ENCODE results near the gene ATP5F1E.

Gene ATP5F1E

GRCh38 chr20:59075934-59076508 lies 43.9 kb upstream of the ATP5F1E start:
- Histone ChIP-seq H4K91ac (ENCODE audit: low read depth, low read length) (no peak overlapping the region), H4K8ac (ENCODE audit: low read depth, low read length) (no peak overlapping the region), H3K23ac (ENCODE audit: low read length) (no peak overlapping the region), H2AK5ac (ENCODE audit: low read length) (no peak overlapping the region), H2BK5ac (ENCODE audit: low read depth, low read length, poor library complexity) (no peak overlapping the region), H3K79me2 (ENCODE audit: control insufficient read depth, insufficient read depth, low read length, poor library complexity) (no peaks in the 10 kb centered on the region), H2BK120ac (ENCODE audit: insufficient read depth, low read length, poor library complexity) (no peak overlapping the region), H2BK12ac (ENCODE audit: low read length) (no peak overlapping the region), H3K4me2 (ENCODE audit: low read length) (no peak overlapping the region), H3K4me1 (ENCODE audit: control insufficient read depth in 1 of 2, insufficient read depth in 2 of 2, low read length in 2 of 2) (no peaks in the 10 kb centered on the region), H3K9ac (ENCODE audit: low read length) (no peak overlapping the region), H3K79me1 (ENCODE audit: low read length) (no peaks in the 10 kb centered on the region), H3K4ac (ENCODE audit: low read depth, low read length) (no peak overlapping the region), H3K4me3 (ENCODE audit: low read depth, low read length) (no peak overlapping the region), H2AFZ (ENCODE audit: insufficient read depth, low read length, poor library complexity) (no peak overlapping the region), H3K36me3 (ENCODE audit: control insufficient read depth in 1 of 2, insufficient read depth in 2 of 2, low read length in 2 of 2) (no peaks in the 10 kb centered on the region), H4K12ac (ENCODE audit: low read depth, low read length) (no peak overlapping the region), H3K9me3 (ENCODE audit: insufficient read depth, low read depth, low read length) (no peaks in the 10 kb centered on the region), H3K27ac (ENCODE audit: low read depth, low read length) (no peak overlapping the region), H3K14ac (ENCODE audit: low read length) (no peak overlapping the region), H3K18ac (ENCODE audit: low read length) (no peak overlapping the region), H3K27me3 (ENCODE audit: insufficient read depth, low read length) (no peaks in the 10 kb centered on the region)
- DNase-seq = no peak
- no CpG with 5 or more reads among the region's 4 CpGs for WGBS (ENCODE audit: extremely low coverage, insufficient coverage, insufficient read length)

- no CpG with 5 or more reads among the region's 3 CpGs for WGBS (ENCODE audit: extremely low coverage, insufficient coverage, insufficient read length)
- Histone ChIP-seq H3K27me3 (ENCODE audit: insufficient read depth, low read length) (no peaks in the 10 kb centered on the region), H3K4me3 (ENCODE audit: low read depth, low read length) (no peak overlapping the region), H4K12ac (ENCODE audit: low read depth, low read length) (no peak overlapping the region), H4K8ac (ENCODE audit: low read depth, low read length) (no peak overlapping the region), H2BK120ac (ENCODE audit: insufficient read depth, low read length, poor library complexity) (no peak overlapping the region), H2BK5ac (ENCODE audit: low read depth, low read length, poor library complexity) (no peak overlapping the region), H3K79me1 (ENCODE audit: low read length) (no peaks in the 10 kb centered on the region), H3K23ac (ENCODE audit: low read length) (no peak overlapping the region), H3K18ac (ENCODE audit: low read length) (no peak overlapping the region), H3K27ac (ENCODE audit: low read depth, low read length) (no peak overlapping the region), H3K4me1 (ENCODE audit: control insufficient read depth in 1 of 2, insufficient read depth in 2 of 2, low read length in 2 of 2) (no peaks in the 10 kb centered on the region), H3K14ac (ENCODE audit: low read length) (no peak overlapping the region), H3K9me3 (ENCODE audit: insufficient read depth, low read depth, low read length) (no peaks in the 10 kb centered on the region), H4K91ac (ENCODE audit: low read depth, low read length) (no peak overlapping the region), H3K4me2 (ENCODE audit: low read length) (no peak overlapping the region), H2AK5ac (ENCODE audit: low read length) (no peak overlapping the region), H3K79me2 (ENCODE audit: control insufficient read depth, insufficient read depth, low read length, poor library complexity) (no peaks in the 10 kb centered on the region), H3K4ac (ENCODE audit: low read depth, low read length) (no peak overlapping the region), H2AFZ (ENCODE audit: insufficient read depth, low read length, poor library complexity) (no peak overlapping the region), H3K9ac (ENCODE audit: low read length) (no peak overlapping the region), H3K36me3 (ENCODE audit: control insufficient read depth in 1 of 2, insufficient read depth in 2 of 2, low read length in 2 of 2) (no peaks in the 10 kb centered on the region), H2BK12ac (ENCODE audit: low read length) (no peak overlapping the region)
- no peak for DNase-seq
Measured at GRCh38 chr20:59074456-59074855, 42.3 kb upstream of the ATP5F1E start.

- H3K23ac ChIP-seq (ENCODE audit: low read length) = no peak overlapping the region
- no peaks in the 10 kb centered on the region for H3K36me3 ChIP-seq (ENCODE audit: control insufficient read depth in 1 of 2, insufficient read depth in 2 of 2, low read length in 2 of 2)
- H3K27me3 ChIP-seq (ENCODE audit: insufficient read depth, low read length) = no peaks in the 10 kb centered on the region
- H3K18ac ChIP-seq (ENCODE audit: low read length) = no peak overlapping the region
- H4K91ac ChIP-seq (ENCODE audit: low read depth, low read length) = no peak overlapping the region
- no peak overlapping the region for H3K4me3 ChIP-seq (ENCODE audit: low read depth, low read length)
- no peak overlapping the region for H2BK120ac ChIP-seq (ENCODE audit: insufficient read depth, low read length, poor library complexity)
- H4K8ac ChIP-seq (ENCODE audit: low read depth, low read length) = no peak overlapping the region
- H2AK5ac ChIP-seq (ENCODE audit: low read length) = no peak overlapping the region
- no peak overlapping the region for H3K4me2 ChIP-seq (ENCODE audit: low read length)
- DNase-seq = no peak
- no peak overlapping the region for H3K27ac ChIP-seq (ENCODE audit: low read depth, low read length)
- no peak overlapping the region for H3K14ac ChIP-seq (ENCODE audit: low read length)
- H2BK5ac ChIP-seq (ENCODE audit: low read depth, low read length, poor library complexity) = no peak overlapping the region
- WGBS (ENCODE audit: extremely low coverage, insufficient coverage, insufficient read length) = no CpG with 5 or more reads among the region's 1 CpG
- H3K4ac ChIP-seq (ENCODE audit: low read depth, low read length) = no peak overlapping the region
- no peaks in the 10 kb centered on the region for H3K9me3 ChIP-seq (ENCODE audit: insufficient read depth, low read depth, low read length)
- H3K9ac ChIP-seq (ENCODE audit: low read length) = no peak overlapping the region
- H3K79me1 ChIP-seq (ENCODE audit: low read length) = no peaks in the 10 kb centered on the region
- H3K4me1 ChIP-seq (ENCODE audit: control insufficient read depth in 1 of 2, insufficient read depth in 2 of 2, low read length in 2 of 2) = no peaks in the 10 kb centered on the region
- no peaks in the 10 kb centered on the region for H3K79me2 ChIP-seq (ENCODE audit: control insufficient read depth, insufficient read depth, low read length, poor library complexity)
- H4K12ac ChIP-seq (ENCODE audit: low read depth, low read length) = no peak overlapping the region
- no peak overlapping the region for H2BK12ac ChIP-seq (ENCODE audit: low read length)
- H2AFZ ChIP-seq (ENCODE audit: insufficient read depth, low read length, poor library complexity) = no peak overlapping the region
Measured at GRCh38 chr20:59073582-59073981, 41.4 kb upstream of the ATP5F1E start.

GRCh38 chr20:59071216-59071615 lies 39.1 kb upstream of the ATP5F1E start:
- no CpG with 5 or more reads among the region's 1 CpG for WGBS (ENCODE audit: extremely low coverage, insufficient coverage, insufficient read length)
- Histone ChIP-seq H3K23ac (ENCODE audit: low read length) (no peak overlapping the region), H2BK5ac (ENCODE audit: low read depth, low read length, poor library complexity) (no peak overlapping the region), H3K36me3 (ENCODE audit: control insufficient read depth in 1 of 2, insufficient read depth in 2 of 2, low read length in 2 of 2) (no peaks in the 10 kb centered on the region), H2BK120ac (ENCODE audit: insufficient read depth, low read length, poor library complexity) (no peak overlapping the region), H3K27ac (ENCODE audit: low read depth, low read length) (no peak overlapping the region), H2BK12ac (ENCODE audit: low read length) (no peak overlapping the region), H3K4me1 (ENCODE audit: control insufficient read depth in 1 of 2, insufficient read depth in 2 of 2, low read length in 2 of 2) (no peaks in the 10 kb centered on the region), H3K14ac (ENCODE audit: low read length) (no peak overlapping the region), H3K4ac (ENCODE audit: low read depth, low read length) (no peak overlapping the region), H3K4me2 (ENCODE audit: low read length) (no peak overlapping the region), H4K8ac (ENCODE audit: low read depth, low read length) (no peak overlapping the region), H3K79me1 (ENCODE audit: low read length) (no peaks in the 10 kb centered on the region), H3K79me2 (ENCODE audit: control insufficient read depth, insufficient read depth, low read length, poor library complexity) (no peaks in the 10 kb centered on the region), H3K9me3 (ENCODE audit: insufficient read depth, low read depth, low read length) (no peaks in the 10 kb centered on the region), H3K9ac (ENCODE audit: low read length) (no peak overlapping the region), H4K12ac (ENCODE audit: low read depth, low read length) (no peak overlapping the region), H2AK5ac (ENCODE audit: low read length) (no peak overlapping the region), H3K4me3 (ENCODE audit: low read depth, low read length) (no peak overlapping the region), H2AFZ (ENCODE audit: insufficient read depth, low read length, poor library complexity) (no peak overlapping the region), H3K18ac (ENCODE audit: low read length) (no peak overlapping the region), H4K91ac (ENCODE audit: low read depth, low read length) (no peak overlapping the region), H3K27me3 (ENCODE audit: insufficient read depth, low read length) (no peaks in the 10 kb centered on the region)
- DNase-seq = no peak
